NCI-H226 (cell line): ENCODE results near the gene GCNT2.
"Not testable (repeated sequence)": the region's sequence is repeated elsewhere in the genome, so short reads cannot be mapped to it uniquely, and the experiment has no call there.

ENCODE experiments used
- DNase-seq: peaks from one replicate; pipeline ENCODE4 v3.0.0-alpha.2; 2015

Gene GCNT2

DNA sequence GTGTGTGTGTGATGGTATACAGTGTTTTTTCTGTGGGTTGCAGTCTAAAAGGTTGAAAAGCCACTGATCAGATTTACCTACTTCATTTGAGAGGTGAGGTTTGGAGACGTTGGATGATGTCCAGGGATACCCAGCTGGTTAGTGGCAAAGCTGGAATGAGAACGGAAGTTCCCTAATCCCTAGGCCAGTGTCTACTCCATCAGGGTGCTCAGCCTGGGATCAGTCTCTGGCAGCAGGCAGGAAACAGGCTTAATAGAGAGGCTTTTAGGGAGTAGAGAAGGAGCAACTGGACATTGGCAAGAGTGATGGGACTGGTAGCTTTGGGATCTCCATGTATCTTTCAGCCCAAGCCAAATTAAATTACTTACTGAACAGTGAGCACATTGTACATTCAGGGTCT is 92.6 kb downstream of the GCNT2 start:
- no peak for DNase-seq

DNA sequence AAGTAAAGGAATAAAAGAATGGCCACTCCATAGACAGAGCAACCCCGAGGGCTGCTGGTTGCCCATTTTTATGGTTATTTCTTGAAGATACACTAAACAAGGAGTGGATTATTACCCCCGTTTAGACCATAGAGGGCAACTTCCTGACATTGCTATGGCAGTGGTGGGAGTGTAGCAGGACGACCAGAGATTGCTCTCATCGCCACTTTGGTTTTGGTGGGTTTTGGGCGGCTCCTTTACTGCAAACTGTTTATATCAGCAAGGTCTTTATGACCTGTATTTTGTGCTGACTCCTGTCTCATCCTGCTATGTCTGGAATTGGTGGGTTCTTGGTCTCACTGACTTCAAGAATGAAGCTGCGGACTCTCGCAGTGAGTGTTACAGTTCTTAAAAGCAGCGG is 94.5 kb downstream of the GCNT2 start:
- DNase-seq, result no peak

DNA sequence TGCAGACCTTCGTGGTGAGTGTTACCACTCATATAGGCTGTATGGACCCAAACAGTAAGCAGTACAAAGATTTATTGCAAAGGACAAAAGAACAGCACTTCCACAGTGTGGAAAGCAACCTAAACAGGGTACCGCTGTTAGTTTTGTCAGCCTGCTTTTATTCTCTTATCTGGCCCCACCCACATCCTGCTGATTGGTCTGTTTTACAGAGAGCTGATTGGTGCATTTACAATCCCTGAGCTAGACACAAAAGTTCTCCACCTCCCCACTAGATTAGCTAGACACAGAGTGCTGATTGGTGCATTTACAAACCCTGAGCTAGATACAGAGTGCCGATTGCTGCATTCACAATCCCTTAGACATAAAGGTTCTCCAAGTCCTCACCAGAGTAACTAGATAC is 95.1 kb downstream of the GCNT2 start:
- DNase-seq, result not testable (repeated sequence)

DNA sequence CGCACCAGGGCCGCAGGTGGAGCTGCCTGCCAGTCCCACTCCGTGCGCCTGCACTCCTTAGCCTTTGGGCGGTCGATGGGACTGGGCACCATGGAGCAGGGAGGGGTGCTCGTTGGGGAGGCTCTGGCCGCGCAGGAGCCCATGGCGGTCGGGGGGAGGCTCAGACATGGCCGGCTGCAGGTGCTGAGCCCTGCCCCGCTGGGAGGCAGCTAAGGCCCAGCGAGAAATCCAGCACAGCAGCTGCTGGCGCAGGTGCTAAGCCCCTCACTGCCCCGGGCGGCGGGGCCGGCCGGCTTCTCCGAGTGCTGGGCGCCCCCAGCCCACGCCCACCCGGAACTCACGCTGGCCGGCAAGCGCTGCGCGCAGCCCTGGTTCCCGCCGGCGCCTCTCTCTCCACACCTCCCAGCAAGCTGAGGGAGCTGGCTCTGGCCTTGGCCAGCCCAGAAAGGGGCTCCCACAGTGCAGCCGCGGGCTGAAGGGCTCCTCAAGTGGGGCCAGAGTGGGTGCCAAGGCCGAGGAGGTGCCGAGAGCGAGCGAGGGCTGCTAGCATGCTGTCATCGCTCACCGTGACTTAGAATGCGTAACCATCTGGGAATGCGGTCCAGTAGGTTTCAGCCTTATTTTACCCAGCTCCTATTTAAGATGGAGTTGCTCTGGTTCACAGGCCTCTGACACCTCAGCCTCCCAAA is 96.0 kb downstream of the GCNT2 start:
- no peak for DNase-seq

DNA sequence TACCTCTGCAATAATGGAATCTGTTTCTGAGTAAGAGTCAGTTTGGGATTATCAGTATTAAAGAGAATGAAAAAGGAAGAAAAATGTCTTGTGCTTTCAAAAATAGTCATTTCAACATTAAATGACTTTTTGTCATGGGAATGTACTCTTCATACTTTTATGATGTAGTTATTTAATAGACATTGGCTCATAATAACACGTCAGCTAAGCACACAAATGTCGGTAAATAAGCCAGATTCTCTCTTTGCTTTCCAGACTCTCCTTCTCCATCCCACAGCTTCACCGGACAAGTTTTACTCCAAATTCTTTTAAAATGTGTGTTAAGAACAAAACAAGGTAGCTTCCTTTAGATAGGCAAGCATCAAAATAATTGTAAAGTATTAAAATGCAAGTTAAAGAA is 97.3 kb downstream of the GCNT2 start:
- DNase-seq, result no peak

DNA sequence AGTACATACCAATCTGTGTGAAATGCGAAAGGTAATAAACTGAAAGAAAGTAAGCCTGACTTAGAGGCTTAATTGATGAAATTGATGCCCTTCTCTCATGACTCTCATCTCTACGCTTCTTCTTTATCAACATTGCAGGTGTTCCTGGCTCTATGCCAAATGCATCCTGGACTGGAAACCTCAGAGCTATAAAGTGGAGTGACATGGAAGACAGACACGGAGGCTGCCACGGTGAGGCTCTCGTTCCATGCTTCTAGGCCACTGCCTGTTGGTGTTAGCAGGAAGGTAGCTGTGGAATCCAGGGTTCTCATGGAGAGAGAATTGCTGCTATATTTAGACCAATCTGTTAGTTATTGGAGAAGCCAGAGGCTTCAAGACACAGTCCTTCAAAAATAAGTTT is 100.1 kb downstream of the GCNT2 start:
- DNase-seq, result no peak

DNA sequence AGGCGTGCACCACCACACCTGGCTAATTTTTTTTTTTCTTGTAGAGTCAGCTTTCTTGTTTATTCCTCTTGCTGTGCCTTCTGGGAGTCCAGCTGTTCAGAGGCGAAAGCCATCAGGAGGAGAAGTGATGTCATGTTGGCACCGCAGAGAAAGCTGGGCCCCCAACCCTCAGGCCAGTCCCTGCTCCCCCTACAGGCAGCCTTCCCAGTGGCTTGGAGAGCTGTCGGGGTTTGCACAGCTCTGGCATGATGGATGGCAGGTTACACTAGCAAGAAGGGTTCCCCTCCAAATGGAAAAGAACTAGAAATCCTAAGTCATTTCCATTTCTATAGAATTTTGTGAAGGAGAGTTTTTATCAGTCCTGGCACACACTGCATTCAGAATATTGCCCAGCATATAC is 100.7 kb downstream of the GCNT2 start:
- no peak for DNase-seq

DNA sequence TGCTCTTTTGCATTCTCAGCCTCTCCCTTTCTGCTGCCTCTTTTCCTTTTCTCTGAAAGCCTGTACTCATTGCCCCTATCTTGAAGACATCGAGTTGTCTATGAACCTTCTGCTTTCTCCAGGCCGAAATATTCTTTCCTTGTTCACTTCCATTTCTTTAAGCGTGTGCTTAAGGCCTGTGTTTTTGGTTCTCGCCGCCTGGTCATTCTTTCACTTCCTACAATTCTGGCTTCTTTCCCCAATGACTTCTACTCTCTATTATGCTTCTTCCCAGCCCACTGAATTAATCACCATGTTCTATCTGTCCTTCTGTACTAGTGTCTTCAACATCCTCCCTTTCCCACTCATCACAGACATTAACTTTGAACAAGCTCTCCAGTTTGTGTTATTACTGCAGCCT is 103.7 kb downstream of the GCNT2 start:
- no peak for DNase-seq

DNA sequence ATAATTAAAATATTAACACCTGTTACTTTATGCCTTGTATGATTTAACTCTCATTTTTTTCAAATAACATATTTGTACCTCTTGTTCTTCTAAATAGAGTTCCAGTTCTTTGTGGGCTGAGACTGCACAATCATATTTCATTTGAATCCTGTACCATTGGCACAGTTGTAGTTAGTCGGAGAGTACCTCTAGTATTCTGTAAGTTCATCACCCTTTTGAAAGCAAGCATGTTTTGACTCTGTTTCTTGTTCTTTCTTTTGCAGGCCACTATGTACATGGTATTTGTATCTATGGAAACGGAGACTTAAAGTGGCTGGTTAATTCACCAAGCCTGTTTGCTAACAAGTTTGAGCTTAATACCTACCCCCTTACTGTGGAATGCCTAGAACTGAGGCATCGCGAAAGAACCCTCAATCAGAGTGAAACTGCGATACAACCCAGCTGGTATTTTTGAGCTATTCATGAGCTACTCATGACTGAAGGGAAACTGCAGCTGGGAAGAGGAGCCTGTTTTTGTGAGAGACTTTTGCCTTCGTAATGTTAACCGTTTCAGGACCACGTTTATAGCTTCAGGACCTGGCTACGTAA is 105.1 kb downstream of the GCNT2 start:
- no peak for DNase-seq

DNA sequence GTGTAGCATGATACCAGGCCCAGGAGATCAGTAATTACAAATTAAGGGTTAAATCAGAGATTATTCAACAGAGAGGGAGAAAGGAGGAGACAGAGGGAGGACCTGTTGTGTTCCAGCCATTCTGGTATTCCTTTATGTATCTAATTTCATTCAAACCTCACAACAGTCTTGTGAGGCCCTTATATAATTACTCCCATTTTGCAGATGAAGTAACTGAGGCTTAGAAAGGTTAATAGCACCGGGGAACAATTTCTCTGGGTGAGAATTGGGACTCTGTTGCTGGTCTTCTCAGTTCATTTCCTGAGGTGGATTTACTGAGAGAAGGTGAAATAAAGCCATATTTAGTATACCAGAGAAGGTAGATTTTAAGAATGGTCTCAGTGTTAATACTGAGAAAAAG is 106.6 kb downstream of the GCNT2 start:
- DNase-seq, result no peak

DNA sequence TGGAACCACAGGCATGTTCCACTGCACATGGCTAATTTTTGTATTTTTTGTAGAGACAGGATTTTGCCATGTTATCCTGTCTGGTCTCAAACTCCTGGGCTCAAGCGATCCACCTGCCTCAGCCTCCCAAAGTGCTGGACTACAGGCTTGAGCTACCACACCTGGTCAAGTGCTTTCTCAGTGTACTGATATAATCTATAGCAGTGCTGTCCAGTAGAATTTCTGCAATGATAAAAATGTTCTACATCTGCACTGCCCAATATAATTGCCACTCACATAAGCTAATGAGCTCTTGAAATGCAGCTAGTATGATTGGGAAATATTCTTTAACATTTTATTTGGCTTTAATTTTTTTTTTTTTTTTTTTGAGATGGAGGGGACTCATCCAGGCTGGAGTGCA is 109.0 kb downstream of the GCNT2 start:
- DNase-seq, result no peak

DNA sequence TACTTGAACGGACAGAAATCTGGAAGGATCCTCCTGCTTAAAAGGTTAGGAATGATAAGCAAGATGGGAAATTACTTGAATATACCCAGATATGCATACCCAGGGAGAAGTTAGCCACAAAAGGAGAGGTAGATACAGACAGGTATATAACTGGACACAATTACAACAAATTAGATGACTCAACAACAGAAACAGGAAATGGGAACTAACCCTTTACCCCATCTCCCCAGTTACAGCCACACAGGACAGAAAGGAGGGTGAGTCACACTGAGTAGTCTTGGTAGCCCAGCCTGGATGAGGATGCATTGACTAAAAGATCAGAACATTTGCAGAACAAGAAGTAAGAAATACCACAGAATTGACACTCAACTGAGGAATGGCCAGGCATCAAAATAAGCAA is 112.1 kb downstream of the GCNT2 start:
- peak; percentile 90 for DNase-seq

DNA sequence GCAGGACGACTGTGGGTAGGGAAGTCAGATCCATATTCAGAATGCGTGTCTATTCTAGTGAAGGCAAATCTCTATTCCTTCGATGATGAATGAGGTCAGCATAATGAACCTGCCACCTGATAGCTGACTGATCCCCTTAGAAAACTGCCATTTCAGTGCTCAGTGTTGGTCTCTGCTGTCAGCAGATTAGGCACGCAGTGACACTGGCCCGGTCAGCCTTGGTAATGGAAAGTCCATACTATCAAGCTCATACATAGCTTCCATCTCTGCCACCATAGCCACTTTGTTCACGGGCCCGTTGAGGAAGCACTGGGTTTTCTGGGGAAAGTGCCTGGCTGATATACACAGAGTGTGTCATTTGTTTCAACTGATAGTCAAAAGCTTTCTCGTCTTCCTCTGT is 119.3 kb downstream of the GCNT2 start:
- no peak for DNase-seq

DNA sequence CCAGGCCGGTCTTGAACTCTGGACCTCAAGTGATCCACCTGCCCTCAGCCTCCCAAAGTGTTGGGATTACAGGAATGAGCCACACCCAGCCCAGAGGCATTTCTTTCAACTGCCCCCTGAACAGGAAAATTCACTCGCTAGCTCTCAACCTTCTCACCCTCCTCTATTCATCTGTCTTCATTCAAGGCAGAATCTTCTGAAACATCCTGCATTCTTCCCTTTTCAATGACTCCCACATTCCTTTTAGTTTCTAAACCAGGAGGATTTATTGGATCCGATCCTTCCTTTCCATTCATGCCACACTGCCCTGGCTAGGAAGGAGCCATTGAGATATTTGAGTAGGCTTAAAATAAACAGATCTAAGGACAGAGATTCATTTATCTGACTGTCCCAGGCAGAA is 120.4 kb downstream of the GCNT2 start:
- no peak for DNase-seq

DNA sequence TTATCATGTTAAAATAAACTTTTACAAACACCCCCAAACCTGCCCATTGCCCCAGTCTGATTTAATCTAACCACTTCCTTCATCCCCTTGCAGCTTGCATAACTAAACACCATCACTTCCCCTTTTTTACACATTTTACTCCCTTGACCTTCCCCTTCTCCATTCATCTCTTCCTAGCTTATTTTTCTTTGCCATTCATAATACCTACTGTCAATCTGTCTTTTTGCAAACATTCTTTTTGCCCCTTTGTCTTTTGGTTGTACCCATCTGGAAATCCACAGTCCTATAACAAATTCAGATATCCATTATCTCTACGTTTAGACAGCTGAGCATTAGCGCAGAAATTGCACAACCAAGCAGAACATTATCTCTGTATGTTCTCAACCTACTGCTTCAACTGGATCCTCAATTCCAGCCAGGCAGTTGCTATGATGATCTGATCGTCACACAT is 122.1 kb downstream of the GCNT2 start:
- DNase-seq, result no peak

DNA sequence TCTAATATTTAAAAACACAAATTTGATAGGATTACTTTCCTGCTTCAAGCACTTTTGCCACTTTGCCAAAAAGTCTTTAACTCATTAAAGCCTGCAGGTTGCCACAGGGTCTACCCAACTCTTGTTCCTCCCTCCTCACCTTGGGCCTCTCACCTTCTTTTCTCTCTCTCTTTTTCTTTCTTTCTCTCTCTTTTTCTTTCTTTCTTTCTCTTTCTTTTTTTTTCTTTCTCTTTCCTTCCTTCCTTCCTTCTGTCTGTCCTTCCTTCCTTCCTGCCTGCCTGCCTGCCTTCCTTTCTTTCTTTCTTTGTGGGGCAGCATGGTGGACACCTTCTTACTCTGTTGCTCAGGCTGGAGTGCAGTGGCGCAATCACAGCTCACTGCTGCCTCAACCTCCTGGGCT is 123.1 kb downstream of the GCNT2 start:
- DNase-seq, result no peak

DNA sequence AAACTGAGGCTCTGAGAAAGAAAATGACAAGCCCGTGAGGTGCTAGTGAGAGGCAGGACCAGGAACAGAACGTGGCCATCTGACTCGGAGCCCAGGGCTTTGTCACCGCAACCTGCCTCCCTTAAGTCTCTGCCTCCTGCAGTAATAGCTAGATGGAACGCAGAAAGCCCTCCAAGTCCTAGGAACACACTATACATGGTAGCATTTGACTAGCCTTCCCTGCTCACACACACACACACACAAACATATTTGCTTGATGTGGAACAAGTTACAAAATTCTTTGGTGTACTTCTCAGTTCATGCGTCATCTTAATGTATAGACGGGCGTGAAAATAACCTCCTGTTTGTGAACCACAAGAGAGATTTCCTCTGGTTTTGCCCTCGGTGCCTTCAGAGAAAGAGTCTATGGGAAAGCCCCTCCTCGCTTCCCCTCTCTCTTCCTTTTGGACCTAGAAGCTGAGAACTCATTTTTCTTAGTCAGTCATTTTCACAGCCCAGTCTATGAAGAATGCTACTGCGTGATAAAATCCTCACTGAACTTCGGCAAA is 134.4 kb downstream of the GCNT2 start:
- no peak for DNase-seq

DNA sequence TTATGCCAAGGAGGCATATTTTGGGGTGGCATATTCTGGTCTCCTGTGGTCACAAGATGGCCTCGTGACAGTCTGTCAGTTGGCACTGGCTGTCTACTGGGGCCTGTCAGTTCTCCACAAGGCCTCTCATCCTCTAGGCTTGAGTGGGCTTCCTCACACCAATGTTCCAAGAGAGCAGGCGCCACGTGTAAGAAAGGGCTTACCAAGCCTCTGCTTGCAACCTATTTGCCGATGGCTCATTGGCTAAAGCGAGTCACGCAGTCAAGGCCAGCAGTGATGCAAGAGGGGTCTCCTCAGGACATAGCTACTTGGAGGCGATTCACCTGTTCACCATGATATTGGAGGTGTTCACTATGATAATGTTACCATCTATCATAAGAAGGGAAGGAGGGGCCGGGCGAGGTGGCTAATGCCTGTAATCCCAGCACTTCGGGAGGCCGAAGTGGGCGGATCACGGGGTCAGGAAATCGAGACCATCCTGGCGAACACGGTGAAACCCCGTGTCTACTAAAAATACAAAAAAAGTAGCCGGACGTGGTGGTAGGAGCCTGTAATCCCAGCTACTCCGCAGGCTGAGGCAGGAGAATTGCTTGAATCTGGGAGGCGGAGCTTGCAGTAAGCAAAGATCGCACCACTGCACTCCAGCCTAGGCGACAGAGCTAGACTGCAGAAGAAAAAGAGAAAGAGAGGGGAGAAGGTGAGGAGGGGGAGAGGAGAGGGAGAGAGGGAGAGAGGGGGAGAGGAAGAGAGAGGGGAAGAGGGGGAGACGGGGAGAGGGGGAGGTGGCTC is 138.0 kb downstream of the GCNT2 start:
- DNase-seq, result no peak

DNA sequence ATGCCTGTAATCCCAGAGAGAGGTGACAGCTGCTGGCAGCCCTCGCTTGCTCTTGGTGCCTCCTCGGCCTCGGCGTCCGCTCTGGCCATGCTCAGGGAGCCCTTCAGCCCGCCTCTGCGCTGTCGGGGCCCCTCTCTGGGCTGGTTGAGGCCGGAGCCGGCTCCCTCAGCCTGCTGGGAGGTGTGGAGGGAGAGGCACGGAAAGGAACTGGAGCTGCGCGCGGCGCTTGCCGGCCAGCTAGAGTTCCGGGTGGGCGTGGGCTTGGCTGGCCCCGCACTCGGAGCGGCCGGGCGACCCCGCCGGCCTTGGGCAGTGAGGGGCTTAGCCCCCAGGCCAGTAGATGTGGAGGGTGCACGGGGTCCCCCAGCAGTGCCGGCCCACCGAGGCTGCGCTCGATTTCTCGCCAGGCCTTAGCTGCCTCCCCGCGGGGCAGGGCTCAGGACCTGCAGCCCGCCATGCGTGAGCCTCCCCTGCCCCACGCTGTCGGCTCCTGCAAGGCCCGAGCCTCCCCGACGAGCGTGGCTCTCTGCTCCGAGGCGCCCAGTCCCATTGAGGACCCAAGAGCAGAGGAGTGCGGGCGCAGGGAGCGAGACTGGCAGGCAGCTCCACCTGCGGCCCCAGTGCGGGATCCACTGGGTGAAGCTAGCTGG is 138.7 kb downstream of the GCNT2 start:
- no peak for DNase-seq

DNA sequence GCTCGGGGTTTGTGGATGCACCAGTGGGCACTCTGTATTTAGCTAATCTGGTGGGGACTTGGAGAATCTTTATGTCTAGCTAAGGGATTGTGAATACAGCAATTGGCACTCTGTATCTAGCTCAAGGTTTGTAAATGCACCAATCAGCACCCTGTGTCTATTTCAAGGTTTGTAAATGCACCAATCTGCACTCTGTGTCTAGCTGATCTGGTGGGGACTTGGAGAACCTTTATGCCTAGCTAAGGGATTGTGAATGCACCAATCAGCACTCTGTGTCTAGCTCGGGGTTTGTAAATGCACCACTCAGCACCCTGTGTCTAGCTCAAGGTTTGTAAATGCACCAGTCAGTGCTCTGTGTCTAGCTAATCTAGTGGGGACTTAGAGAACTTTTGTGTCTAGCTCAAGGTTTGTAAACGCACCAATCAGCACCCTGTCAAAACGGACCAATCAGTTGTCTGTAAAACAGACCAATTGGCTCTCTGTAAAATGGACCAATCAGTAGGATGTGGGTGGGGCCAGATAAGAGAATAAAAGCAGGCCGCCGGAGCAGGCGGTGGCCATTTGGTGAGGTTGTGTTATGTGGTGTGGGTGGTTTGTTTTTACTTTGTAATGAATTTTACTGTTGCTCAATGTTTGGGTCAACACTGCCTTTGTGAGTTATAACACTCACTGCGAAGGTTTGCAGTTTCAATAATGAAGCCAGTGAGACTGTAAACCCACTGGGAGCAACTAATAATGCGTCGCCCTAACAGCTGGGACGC is 139.5 kb downstream of the GCNT2 start:
- not testable (repeated sequence) for DNase-seq

DNA sequence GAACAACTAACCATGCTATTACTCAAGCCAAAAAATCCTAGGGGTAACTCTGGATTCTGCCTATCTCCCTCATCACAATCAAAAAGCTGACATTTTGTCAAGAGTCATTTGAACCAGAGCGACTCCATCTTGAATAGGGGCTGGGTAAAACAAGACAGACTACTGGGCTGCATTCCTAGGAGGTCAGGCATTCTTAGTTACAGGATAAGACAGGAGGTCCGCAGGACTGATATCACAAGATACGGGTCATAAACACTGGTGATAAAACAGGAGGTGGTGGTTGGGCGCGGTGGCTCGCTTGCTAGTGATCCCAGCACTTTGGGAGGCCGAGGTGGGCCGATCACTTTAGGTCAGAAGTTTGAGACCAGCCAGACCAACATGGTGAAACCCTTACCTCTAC is 141.1 kb downstream of the GCNT2 start:
- no peak for DNase-seq

DNA sequence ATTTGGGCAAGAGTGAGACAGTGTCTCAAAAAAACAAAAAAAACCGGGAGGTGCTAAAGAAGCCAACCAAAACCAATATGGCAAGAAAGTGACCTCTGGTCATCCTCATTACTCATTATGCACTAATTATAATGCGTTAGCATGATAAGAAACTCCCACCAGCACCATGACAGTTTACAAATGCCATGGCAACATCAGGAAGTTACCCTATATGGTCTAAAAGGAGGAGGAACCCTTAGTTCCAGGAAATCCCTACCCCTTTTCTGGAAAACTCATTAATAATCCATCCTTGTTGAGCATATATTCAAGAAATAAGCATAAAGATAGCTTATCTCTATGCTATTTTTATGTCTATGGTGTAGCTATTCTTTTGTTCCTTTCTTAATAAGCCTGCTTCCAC is 141.6 kb downstream of the GCNT2 start:
- DNase-seq, result no peak

DNA sequence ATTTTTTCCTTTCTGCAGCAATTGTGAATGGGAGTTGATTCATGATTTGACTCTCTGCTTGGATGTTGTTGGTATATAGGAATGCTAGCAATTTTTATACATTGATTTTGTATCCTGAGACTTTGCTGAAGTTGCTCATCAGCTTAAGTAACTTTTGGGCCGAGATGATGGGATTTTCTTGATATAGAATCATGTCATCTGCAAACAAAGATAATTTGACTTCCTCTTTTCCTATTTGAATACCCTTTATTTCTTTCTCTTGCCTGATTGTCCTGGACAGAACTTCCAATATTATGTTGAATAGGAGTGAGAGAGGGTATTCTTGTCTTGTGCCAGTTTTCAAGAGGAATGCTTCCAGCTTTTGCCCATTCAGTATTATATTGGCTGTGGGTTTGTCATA is 144.4 kb downstream of the GCNT2 start:
- not testable (repeated sequence) for DNase-seq
